Fibroblast of villous mesenchyme (primary cell): ENCODE results near the gene CLHC1. TPM values are rescaled to one million over a fixed set of nuclear protein-coding genes. Genes with fewer than 3 reads are reported as not detected.
"Not testable (repeated sequence)": the region's sequence is repeated elsewhere in the genome, so short reads cannot be mapped to it uniquely, and the experiment has no call there.

Experiments used
- DNase-seq: peaks from one replicate; pipeline ENCODE4 v3.0.0-alpha.2; 2010; ENCODE audit warnings: low read depth
- H3K4me3 ChIP-seq: 2 replicates; pipeline ENCODE4 v1.5.1; 2011; ENCODE audit warnings: low read depth, mild to moderate bottlenecking, low read length
- total RNA-seq: library from RNA; depleted of rRNA; stranded (reverse); fragments of >200 nt; gene quantifications from 2 replicates; pipeline ENCODE4 v1.2.3, GENCODE V29; 2012
- TF ChIP-seq, protein P1 (sequence below): IDR thresholded peaks from 2 replicates; pipeline ENCODE4 v1.5.1; 2012; ENCODE audit warnings: low read depth, mild to moderate bottlenecking, low read length; ENCODE audit not compliant: insufficient read depth

The CLHC1 gene
- total RNA-seq, 1 donor, result 18.1 TPM

- no peak overlapping the region for H3K4me3 ChIP-seq
- TF ChIP-seq, protein P1, sequence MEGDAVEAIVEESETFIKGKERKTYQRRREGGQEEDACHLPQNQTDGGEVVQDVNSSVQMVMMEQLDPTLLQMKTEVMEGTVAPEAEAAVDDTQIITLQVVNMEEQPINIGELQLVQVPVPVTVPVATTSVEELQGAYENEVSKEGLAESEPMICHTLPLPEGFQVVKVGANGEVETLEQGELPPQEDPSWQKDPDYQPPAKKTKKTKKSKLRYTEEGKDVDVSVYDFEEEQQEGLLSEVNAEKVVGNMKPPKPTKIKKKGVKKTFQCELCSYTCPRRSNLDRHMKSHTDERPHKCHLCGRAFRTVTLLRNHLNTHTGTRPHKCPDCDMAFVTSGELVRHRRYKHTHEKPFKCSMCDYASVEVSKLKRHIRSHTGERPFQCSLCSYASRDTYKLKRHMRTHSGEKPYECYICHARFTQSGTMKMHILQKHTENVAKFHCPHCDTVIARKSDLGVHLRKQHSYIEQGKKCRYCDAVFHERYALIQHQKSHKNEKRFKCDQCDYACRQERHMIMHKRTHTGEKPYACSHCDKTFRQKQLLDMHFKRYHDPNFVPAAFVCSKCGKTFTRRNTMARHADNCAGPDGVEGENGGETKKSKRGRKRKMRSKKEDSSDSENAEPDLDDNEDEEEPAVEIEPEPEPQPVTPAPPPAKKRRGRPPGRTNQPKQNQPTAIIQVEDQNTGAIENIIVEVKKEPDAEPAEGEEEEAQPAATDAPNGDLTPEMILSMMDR, result no peak
- no peak for DNase-seq
These were observed 27.1 kb downstream of the CLHC1 start for GRCh38 chr2:55204950-55205349.

DNA sequence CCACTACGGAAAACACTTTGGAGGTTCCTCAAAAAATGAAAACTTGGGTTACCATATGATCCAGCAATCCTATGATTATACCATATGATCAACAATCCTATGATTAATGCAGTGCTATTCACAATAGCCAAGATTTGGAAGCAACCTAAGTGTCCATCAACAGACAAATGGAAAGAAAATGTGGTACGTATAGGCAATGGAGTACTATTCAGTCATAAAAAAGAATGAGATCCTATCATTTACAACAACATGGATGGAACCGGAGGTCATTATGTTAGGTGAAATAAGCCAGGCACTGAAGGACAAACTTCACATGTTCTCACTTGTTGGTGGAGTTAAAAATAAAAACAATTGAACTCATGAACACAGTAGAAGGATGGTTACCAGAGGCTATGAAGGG, 27.6 kb downstream of the CLHC1 start:
- H3K4me3 ChIP-seq, result no peak overlapping the region
- no peak for DNase-seq
- TF ChIP-seq, protein P1, result no peak

- no peak for DNase-seq
- TF ChIP-seq, protein P1, result no peak
- no peak overlapping the region for H3K4me3 ChIP-seq
These were observed 31.7 kb downstream of the CLHC1 start for GRCh38 chr2:55200416-55200815.

- H3K4me3 ChIP-seq, result no peak overlapping the region
- no peak for DNase-seq
- TF ChIP-seq, protein P1, result no peak
These were observed 35.6 kb downstream of the CLHC1 start for GRCh38 chr2:55196526-55196925.

GRCh38 chr2:55191888-55192287, 40.2 kb downstream of the CLHC1 start:
- not testable (repeated sequence) for DNase-seq, H3K4me3 ChIP-seq

DNA sequence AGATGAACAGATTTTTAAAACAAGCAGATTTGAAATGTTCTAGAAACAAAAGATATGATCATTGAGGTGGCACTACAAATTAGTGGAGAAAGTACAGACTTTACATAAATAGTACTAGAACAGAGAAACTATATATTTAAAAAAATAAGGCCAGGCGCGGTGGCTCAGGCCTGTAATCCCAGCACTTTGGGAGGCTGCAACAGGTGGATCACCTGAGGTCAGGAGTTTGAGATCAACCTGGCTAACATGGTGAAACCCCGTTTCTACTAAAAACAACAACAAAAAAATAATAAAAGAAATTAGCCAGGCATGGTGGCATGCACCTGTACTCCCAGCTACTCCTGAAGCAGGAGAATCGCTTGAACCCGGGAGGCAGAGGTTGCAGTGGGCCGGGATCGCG, 45.3 kb downstream of the CLHC1 start:
- not testable (repeated sequence) for H3K4me3 ChIP-seq, DNase-seq

DNA sequence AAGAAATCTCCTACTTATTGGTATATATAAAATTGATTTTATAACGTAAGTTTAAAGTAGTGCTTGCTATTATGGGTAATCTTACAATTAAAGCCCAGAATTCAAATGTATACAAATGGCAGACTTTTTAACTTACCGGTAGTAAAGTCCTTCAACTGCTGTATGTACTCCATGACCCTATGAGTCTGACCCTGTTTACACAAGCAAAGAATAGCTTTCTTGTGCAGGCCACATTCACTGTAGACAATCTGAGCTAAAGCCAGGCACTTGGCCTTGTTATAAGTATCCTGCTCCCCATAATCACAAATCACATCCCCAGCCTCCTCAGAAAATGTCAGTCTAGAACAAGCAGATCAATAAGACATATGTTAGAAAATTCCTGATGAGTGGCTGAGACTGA, 51.7 kb downstream of the CLHC1 start:
- no peak overlapping the region for H3K4me3 ChIP-seq
- TF ChIP-seq, protein P1, result no peak
- DNase-seq, result no peak

GRCh38 chr2:55176094-55176415, 56.0 kb downstream of the CLHC1 start:
- TF ChIP-seq, protein P1, result no peak
- H3K4me3 ChIP-seq, result no peak overlapping the region
- no peak for DNase-seq
